22Rv1 (cell line): ENCODE data around the gene ACOT12.

Experiments used
- ZFX ChIP-seq: fragments of 450-650 bp; IDR thresholded peaks from 2 replicates; pipeline ENCODE4 v1.6.1; 2017; ENCODE audit warnings: antibody characterized with exemption, borderline replicate concordance
- TF ChIP-seq, protein P1 (sequence below): fragments of 450-650 bp; IDR thresholded peaks from 2 replicates; pipeline ENCODE4 v1.5.1; 2017; ENCODE audit warnings: mild to moderate bottlenecking

DNA sequence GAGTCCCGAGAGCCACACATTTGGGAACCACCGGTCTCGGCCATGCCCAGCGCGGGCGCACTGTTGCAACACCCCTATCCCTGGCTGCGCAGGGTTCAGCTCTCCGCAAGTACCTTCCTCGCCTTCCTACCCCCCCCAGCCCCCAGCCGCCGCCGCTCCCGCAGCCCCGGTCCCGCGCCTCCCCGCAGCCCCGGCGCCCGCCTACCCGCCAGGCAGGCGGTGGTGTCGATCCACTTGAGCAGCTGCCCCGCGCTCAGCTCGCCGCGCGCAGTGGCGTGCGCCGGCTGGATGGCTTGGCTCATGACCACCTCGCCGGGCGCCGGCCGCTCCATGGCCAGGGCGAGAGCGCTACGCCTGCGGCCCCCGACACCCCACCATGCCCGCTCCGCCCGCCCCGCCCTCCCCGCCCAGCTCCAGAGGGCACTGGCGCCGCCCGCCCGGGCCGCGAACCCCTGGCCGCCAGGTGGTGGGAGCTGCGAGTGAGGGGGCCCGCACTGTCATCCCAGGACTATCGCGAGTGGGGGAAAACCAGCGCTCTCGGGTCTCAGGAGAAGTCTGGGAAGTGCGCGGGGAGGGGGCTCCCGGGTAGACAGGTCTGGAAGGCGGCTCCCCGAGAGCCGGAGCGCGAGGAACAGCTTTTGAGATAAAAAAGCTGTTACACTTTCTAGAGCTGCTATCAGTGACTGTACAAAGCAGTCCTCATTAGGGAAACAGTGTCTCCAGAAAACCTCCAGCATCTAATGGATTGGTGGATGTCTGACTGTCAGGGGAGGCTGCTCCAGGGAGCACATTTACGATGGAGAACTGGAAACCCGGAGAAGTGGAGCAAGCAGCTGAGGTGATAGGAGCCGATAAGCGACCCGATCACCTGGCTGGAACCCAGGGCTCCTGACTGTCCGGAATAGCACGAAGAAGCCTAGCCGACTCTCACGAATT lies at the start of gene ACOT12:
- TF ChIP-seq, protein P1, sequence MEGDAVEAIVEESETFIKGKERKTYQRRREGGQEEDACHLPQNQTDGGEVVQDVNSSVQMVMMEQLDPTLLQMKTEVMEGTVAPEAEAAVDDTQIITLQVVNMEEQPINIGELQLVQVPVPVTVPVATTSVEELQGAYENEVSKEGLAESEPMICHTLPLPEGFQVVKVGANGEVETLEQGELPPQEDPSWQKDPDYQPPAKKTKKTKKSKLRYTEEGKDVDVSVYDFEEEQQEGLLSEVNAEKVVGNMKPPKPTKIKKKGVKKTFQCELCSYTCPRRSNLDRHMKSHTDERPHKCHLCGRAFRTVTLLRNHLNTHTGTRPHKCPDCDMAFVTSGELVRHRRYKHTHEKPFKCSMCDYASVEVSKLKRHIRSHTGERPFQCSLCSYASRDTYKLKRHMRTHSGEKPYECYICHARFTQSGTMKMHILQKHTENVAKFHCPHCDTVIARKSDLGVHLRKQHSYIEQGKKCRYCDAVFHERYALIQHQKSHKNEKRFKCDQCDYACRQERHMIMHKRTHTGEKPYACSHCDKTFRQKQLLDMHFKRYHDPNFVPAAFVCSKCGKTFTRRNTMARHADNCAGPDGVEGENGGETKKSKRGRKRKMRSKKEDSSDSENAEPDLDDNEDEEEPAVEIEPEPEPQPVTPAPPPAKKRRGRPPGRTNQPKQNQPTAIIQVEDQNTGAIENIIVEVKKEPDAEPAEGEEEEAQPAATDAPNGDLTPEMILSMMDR = peak; percentile 27; the same call in 1 of the 2 replicates
- no peak for TF ChIP-seq ZFX
